ENCODE results near the gene USP32. TPM values are rescaled to one million over a fixed set of nuclear protein-coding genes. Genes with fewer than 3 reads are reported as not detected.

USP32 gene
- total and polyA plus RNA-seq, 2 donors (not counting 1 experiment from before 2014, with no cell fraction given): 7.7 to 48.8 TPM

GRCh38 chr17:60412701-60413100 lies 20.8 kb upstream of the USP32 start:
- Histone ChIP-seq H2AFZ (ENCODE audit: insufficient read depth, low read depth, low read length, poor library complexity, severe bottlenecking) (no peak overlapping the region), H4K20me1 (ENCODE audit: control insufficient read depth, insufficient read depth, low read length, poor library complexity, severe bottlenecking) (no peaks in the 10 kb centered on the region), H3K4me2 (replicated peaks; ENCODE audit: low read depth, low read length, poor library complexity, severe bottlenecking) (no peak overlapping the region), H3K9ac (ENCODE audit: low read length) (no peak overlapping the region), H3K27me3 (replicated peaks in 1 of 4; ENCODE audit: control extremely low read depth in 1 of 4, control insufficient read depth in 3 of 4, insufficient read depth in 4 of 4, low read length in 3 of 4) (no peaks in the 10 kb centered on the region), H3K36me3 (replicated peaks in 1 of 2; ENCODE audit: control extremely low read depth in 1 of 2, control insufficient read depth in 1 of 2, extremely low read depth in 1 of 2, insufficient read depth in 2 of 2, low read length in 1 of 2) (no peaks in the 10 kb centered on the region), H3K79me2 (ENCODE audit: control insufficient read depth, insufficient read depth, low read length) (no peaks in the 10 kb centered on the region), H3K27ac (ENCODE audit: low read length in 2 of 2) (no peak overlapping the region), H3K4me3 (ENCODE audit: control extremely low read depth in 1 of 5, extremely low read depth in 1 of 5, insufficient read depth in 1 of 5, low read depth in 2 of 5, low read length in 4 of 5) (no peak overlapping the region), H3K9me3 (ENCODE audit: control extremely low read depth in 1 of 3, control insufficient read depth in 2 of 3, insufficient read depth in 1 of 3, low read length in 2 of 3) (peaks cover 0 to 4% (median 1%) of the 10 kb centered on the region in 3 donors), H3K4me1 (ENCODE audit: control insufficient read depth in 2 of 2, insufficient read depth in 2 of 2, low read length in 2 of 2) (no peaks in the 10 kb centered on the region)
- DNase-seq (no peak), ATAC-seq (ENCODE audit: low read depth) (no peak)
- TF ChIP-seq, protein P1, sequence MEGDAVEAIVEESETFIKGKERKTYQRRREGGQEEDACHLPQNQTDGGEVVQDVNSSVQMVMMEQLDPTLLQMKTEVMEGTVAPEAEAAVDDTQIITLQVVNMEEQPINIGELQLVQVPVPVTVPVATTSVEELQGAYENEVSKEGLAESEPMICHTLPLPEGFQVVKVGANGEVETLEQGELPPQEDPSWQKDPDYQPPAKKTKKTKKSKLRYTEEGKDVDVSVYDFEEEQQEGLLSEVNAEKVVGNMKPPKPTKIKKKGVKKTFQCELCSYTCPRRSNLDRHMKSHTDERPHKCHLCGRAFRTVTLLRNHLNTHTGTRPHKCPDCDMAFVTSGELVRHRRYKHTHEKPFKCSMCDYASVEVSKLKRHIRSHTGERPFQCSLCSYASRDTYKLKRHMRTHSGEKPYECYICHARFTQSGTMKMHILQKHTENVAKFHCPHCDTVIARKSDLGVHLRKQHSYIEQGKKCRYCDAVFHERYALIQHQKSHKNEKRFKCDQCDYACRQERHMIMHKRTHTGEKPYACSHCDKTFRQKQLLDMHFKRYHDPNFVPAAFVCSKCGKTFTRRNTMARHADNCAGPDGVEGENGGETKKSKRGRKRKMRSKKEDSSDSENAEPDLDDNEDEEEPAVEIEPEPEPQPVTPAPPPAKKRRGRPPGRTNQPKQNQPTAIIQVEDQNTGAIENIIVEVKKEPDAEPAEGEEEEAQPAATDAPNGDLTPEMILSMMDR (IDR thresholded peaks at IDR 0.05): no peak
- no peak for TF ChIP-seq EZH2 (IDR thresholded peaks at IDR 0.05; ENCODE audit: borderline replicate concordance, insufficient read depth, low read depth, low read length, poor library complexity, severe bottlenecking)
- POLR2A ChIA-PET: no interaction called here
- no peaks in the 10 kb centered on the region for H3K4me1 Mint-ChIP-seq
- H3K4me3 Mint-ChIP-seq: no peak overlapping the region
- CTCF ChIA-PET: interaction anchor here (1.7 kb wide), 1 partner anchor 8 kb away, joined by 4 read pairs; no protein-coding TSS in a partner anchor
- no peaks in the 10 kb centered on the region for H3K9me3 Mint-ChIP-seq (ENCODE audit: insufficient read depth)
- no peaks in the 10 kb centered on the region for H3K27me3 Mint-ChIP-seq
- intact Hi-C loops (cut with micrococcal nuclease): no loop called here
- no peak overlapping the region for H3K27ac Mint-ChIP-seq
- WGBS (ENCODE audit: insufficient coverage): no CpG with 5 or more reads among the region's 3 CpGs

DNA sequence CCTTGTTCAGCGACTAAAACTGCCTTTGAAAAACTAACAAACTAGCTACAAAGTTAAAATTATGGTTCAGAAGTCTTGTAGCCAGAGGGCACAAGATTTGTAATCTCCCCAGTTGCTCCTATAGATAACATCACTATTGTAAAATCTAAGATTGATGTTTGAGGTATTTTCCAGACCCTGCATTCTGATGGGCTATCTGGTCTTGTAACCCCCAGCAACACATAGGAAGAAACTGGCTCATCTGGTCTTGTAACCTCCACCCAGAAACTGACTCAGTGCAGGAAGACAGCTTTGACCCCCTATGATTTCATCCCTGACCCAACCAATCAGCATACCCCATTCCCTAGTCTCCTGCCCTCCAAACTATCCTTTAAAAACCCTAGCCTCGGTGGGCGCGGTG lies 18.1 kb upstream of the USP32 start:
- H3K36me3 ChIP-seq (replicated peaks in 1 of 2; ENCODE audit: control extremely low read depth in 1 of 2, control insufficient read depth in 1 of 2, extremely low read depth in 1 of 2, insufficient read depth in 2 of 2, low read length in 1 of 2): no peaks in the 10 kb centered on the region
- no peak for DNase-seq
- no peaks in the 10 kb centered on the region for H3K4me1 ChIP-seq (ENCODE audit: control insufficient read depth in 2 of 2, insufficient read depth in 2 of 2, low read length in 2 of 2)
- no peak overlapping the region for H3K27ac Mint-ChIP-seq
- ChIA-PET POLR2A (no interaction called here), CTCF (no interaction called here)
- H3K4me3 Mint-ChIP-seq: no peak overlapping the region
- no peak for ATAC-seq (ENCODE audit: low read depth)
- H3K9me3 Mint-ChIP-seq (ENCODE audit: insufficient read depth): no peaks in the 10 kb centered on the region
- H3K4me1 Mint-ChIP-seq: no peaks in the 10 kb centered on the region
- no peak for TF ChIP-seq EZH2 (IDR thresholded peaks at IDR 0.05; ENCODE audit: borderline replicate concordance, insufficient read depth, low read depth, low read length, poor library complexity, severe bottlenecking)
- TF ChIP-seq, protein P1 (IDR thresholded peaks at IDR 0.05): no peak
- no peak overlapping the region for H3K9ac ChIP-seq (ENCODE audit: low read length)
- H3K9me3 ChIP-seq (ENCODE audit: control extremely low read depth in 1 of 3, control insufficient read depth in 2 of 3, insufficient read depth in 1 of 3, low read length in 2 of 3): peaks cover 0 to 4% (median 1%) of the 10 kb centered on the region in 3 donors
- H3K27ac ChIP-seq (ENCODE audit: low read length in 2 of 2): no peak overlapping the region
- H2AFZ ChIP-seq (ENCODE audit: insufficient read depth, low read depth, low read length, poor library complexity, severe bottlenecking): no peak overlapping the region
- H3K27me3 Mint-ChIP-seq: no peaks in the 10 kb centered on the region
- no peak overlapping the region for H3K4me3 ChIP-seq (ENCODE audit: control extremely low read depth in 1 of 5, extremely low read depth in 1 of 5, insufficient read depth in 1 of 5, low read depth in 2 of 5, low read length in 4 of 5)
- no peaks in the 10 kb centered on the region for H4K20me1 ChIP-seq (ENCODE audit: control insufficient read depth, insufficient read depth, low read length, poor library complexity, severe bottlenecking)
- H3K79me2 ChIP-seq (ENCODE audit: control insufficient read depth, insufficient read depth, low read length): no peaks in the 10 kb centered on the region
- intact Hi-C loops (cut with micrococcal nuclease): no loop called here
- no peaks in the 10 kb centered on the region for H3K27me3 ChIP-seq (replicated peaks in 1 of 4; ENCODE audit: control extremely low read depth in 1 of 4, control insufficient read depth in 3 of 4, insufficient read depth in 4 of 4, low read length in 3 of 4)
- WGBS (ENCODE audit: insufficient coverage): no CpG with 5 or more reads among the region's 4 CpGs
- no peak overlapping the region for H3K4me2 ChIP-seq (replicated peaks; ENCODE audit: low read depth, low read length, poor library complexity, severe bottlenecking)

All from B cell (primary cell).